Transverse colon (tissue), 4 donors: ENCODE measurements around the gene FAF2. TPM values are rescaled to one million over a fixed set of nuclear protein-coding genes. Genes with fewer than 3 reads are reported as not detected.

Experiments used
- DNase-seq: peaks from one replicate; pipeline ENCODE4 v3.0.0-alpha.2; 2019
- H3K27ac ChIP-seq, 4 donors: fragments of 200-600 bp; sonication (generic); 2 replicates each; pipeline ENCODE4 v1.5.1; 2016 to 2018; ENCODE audit warnings: inconsistent platforms in 4 of 4
- H3K27me3 ChIP-seq: fragments of 200-600 bp; sonication (generic); 2 replicates; pipeline ENCODE4 v1.5.1; 2017; ENCODE audit warnings: inconsistent platforms
- H3K36me3 ChIP-seq, 4 donors: fragments of 200-600 bp; sonication (generic); 2 replicates each; pipeline ENCODE4 v1.5.1; 2017 to 2019; ENCODE audit warnings: inconsistent platforms in 4 of 4
- H3K4me1 ChIP-seq, 4 donors: fragments of 200-600 bp; sonication (generic); 2 replicates each; pipeline ENCODE4 v1.5.1; 2017 to 2020; ENCODE audit warnings: inconsistent platforms in 4 of 4
- H3K4me3 ChIP-seq, 4 donors: fragments of 200-600 bp; sonication (generic); 1 replicate in 1 of 4; 2 replicates in 3 of 4; pipeline versions ENCODE4 v1.5.1 to v1.6.1; 2017 to 2019; ENCODE audit warnings: inconsistent platforms in 4 of 4
- H3K9me3 ChIP-seq, 2 donors: fragments of 200-600 bp; sonication (generic); 2 replicates each; pipeline ENCODE4 v1.5.1; 2017 to 2019; ENCODE audit warnings: inconsistent platforms in 2 of 2
- EP300 ChIP-seq: sonication (generic); formaldehyde crosslinking; IDR thresholded peaks from one replicate; pipeline ENCODE4 v1.6.1; 2017; ENCODE audit warnings: antibody characterized with exemption, low read depth
- POLR2A ChIP-seq: fragments of 450-650 bp; IDR thresholded peaks from one replicate; pipeline ENCODE4 v1.6.1; 2016; ENCODE audit warnings: antibody characterized with exemption, mild to moderate bottlenecking, moderate library complexity
- POLR2AphosphoS5 ChIP-seq, 3 donors: sonication (generic); formaldehyde crosslinking; IDR thresholded peaks; one replicate each; pipeline ENCODE4 v1.6.1; 2016; ENCODE audit warnings: antibody characterized with exemption in 3 of 3
- WGBS, 2 donors: methylation state at CpG; one replicate each; pipeline ENCODE4 v1.1.5; 2018; ENCODE audit warnings: low coverage in 1 of 2; 5-methylcytosine and 5-hydroxymethylcytosine counted together
- in situ Hi-C, 4 donors: fragments of 200-750 bp; cut with MboI; loops; one replicate each; pipeline versions ENCODE4 v1.15.0 to v1.15.1; 2017; ENCODE audit warnings: low sequenced_read_pairs in 3 of 4, low pct_ligation_motif_present in 1 of 4, low pct_unique_long_range_greater_than_20kb in 1 of 4
- intact Hi-C: fragments of 100-400 bp; cut with DNase I; formaldehyde crosslinking; loops from one replicate; pipeline ENCODE4 v1.15.1; 2023; ENCODE audit warnings: low total_unique reads
- total RNA-seq, 4 donors: library from RNA; depleted of rRNA; stranded (reverse); fragments of >200 nt; gene quantifications; one replicate each; pipeline ENCODE4 v1.1.0, GENCODE V29; 2016
- TF ChIP-seq, protein P1 (sequence below), 5 experiments: fragments of 200-600 bp in 3 of 5; fragments of 450-650 bp in 2 of 5; sonication (generic) in 3 of 5; IDR thresholded peaks; 1 replicate in 2 of 5; 2 replicates in 3 of 5; pipeline ENCODE4 v1.5.1; 2016 to 2017; ENCODE audit warnings: antibody characterized with exemption in 5 of 5, inconsistent platforms in 3 of 5, mild to moderate bottlenecking in 2 of 5, moderate library complexity in 1 of 5

FAF2 gene
- total RNA-seq, 4 donors from 2014 or later, result 3.8 to 32.4 (median 26.5) TPM

DNA sequence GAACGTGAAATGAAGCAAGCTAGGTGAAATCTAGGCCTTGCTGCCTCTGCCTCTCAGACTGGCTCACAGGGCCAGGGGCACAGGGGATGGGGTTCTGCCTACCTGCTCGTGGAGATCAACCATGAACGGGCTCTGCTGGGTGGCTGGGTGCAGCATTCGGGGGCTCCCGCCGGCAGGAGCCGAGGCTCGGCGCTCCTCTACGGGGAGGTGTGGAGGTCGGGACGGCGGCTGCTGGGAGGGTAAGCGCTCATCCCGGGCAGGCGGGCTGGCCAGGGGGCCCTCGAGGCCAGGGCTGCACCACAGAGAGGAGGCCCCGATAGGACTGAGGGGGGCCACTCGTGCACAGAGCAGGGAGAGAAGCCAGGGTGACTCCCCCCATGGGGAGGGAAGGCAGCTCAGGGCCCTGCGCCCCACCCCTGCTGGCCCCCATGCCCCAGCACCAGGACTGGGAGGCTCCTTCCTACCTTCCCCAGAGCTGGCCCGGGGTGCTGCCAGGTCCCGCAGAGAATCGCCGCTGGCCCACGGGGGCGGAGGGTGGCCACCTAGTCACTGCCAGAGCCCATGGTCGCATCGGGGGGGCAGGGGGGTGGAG is 83.8 kb downstream of the FAF2 start:
- peak overlapping the region in 2 of 4 donors; percentile 40 to 53 for H3K27ac ChIP-seq
- no peaks in the 10 kb centered on the region for H3K27me3 ChIP-seq
- no peak overlapping the region for H3K4me3 ChIP-seq
- in situ Hi-C loops, result no loop called here
- no peak for DNase-seq
- no peak for TF ChIP-seq POLR2A
- no peak for TF ChIP-seq EP300
- no peak for TF ChIP-seq POLR2AphosphoS5 (IDR thresholded peaks at IDR 0.05)
- TF ChIP-seq, protein P1, sequence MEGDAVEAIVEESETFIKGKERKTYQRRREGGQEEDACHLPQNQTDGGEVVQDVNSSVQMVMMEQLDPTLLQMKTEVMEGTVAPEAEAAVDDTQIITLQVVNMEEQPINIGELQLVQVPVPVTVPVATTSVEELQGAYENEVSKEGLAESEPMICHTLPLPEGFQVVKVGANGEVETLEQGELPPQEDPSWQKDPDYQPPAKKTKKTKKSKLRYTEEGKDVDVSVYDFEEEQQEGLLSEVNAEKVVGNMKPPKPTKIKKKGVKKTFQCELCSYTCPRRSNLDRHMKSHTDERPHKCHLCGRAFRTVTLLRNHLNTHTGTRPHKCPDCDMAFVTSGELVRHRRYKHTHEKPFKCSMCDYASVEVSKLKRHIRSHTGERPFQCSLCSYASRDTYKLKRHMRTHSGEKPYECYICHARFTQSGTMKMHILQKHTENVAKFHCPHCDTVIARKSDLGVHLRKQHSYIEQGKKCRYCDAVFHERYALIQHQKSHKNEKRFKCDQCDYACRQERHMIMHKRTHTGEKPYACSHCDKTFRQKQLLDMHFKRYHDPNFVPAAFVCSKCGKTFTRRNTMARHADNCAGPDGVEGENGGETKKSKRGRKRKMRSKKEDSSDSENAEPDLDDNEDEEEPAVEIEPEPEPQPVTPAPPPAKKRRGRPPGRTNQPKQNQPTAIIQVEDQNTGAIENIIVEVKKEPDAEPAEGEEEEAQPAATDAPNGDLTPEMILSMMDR (IDR thresholded peaks at IDR 0.05), result no peak
- no peaks in the 10 kb centered on the region for H3K9me3 ChIP-seq
- 87% methylated on average over 22 of the region's 28 CpGs; no CpG with 5 or more reads in 1 of the 2 donors for WGBS, 2 donors
- intact Hi-C loops, result no loop called here
- H3K4me1 ChIP-seq, result peaks cover 29 to 50% (median 37%) of the 10 kb centered on the region in 4 donors
- H3K36me3 ChIP-seq, result peaks cover 0 to 24% (median 7%) of the 10 kb centered on the region in 4 donors

DNA sequence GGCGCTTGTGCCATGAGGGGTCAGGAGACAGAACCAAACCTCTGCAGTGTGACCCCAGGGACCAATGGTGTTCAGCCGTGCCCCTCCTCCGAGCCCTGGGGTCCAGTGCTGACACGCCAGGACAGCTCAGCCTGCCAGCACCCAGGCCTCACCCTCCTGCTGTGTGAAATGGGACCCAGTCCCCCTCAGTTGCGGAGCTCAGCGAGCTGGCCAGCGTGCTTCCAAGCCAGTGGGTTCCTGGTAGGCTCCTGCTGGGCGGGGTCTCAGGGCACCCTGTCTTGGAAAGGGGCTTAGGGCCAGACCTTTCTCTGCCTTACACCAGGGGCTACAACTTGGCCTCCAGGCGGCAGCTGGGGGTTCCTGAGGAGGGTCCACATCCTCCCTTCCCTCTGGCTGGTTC is 84.6 kb downstream of the FAF2 start:
- WGBS, 2 donors, result 87 to 93% methylated on average over 3 to 9 of the region's 9 CpGs
- DNase-seq, result no peak
- Histone ChIP-seq H3K36me3 (peaks cover 0 to 24% (median 7%) of the 10 kb centered on the region in 4 donors), H3K4me1 (peaks cover 29 to 50% (median 37%) of the 10 kb centered on the region in 4 donors), H3K4me3 (no peak overlapping the region), H3K27me3 (no peaks in the 10 kb centered on the region), H3K9me3 (no peaks in the 10 kb centered on the region), H3K27ac (peak overlapping the region; percentile 89 to 99 (median 98))
- in situ Hi-C loops (no loop called here), intact Hi-C loops (no loop called here)
- TF ChIP-seq POLR2A, result peak; percentile 6
- TF ChIP-seq, protein P1 (IDR thresholded peaks at IDR 0.05), result no peak

DNA sequence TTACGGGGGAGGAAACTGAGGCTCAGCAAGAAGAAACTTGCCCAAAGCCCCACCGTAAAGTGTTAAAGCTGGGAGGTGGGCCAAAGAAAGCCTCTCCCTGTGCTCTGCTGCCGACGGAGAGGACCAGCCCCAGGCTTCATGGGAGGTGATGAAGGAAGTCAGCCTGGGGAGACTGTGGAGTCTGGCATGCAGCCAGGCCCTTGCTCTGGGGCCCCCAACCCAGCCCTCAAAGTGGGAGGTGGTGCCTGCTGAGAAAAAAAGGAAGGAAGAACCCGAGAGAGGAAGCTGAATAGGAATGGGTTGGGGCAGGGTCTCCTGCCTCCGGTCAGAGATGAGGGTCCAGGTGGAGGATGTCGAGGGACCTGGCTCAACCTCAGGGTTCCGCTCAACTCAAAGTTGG is 85.2 kb downstream of the FAF2 start:
- no peak for DNase-seq

DNA sequence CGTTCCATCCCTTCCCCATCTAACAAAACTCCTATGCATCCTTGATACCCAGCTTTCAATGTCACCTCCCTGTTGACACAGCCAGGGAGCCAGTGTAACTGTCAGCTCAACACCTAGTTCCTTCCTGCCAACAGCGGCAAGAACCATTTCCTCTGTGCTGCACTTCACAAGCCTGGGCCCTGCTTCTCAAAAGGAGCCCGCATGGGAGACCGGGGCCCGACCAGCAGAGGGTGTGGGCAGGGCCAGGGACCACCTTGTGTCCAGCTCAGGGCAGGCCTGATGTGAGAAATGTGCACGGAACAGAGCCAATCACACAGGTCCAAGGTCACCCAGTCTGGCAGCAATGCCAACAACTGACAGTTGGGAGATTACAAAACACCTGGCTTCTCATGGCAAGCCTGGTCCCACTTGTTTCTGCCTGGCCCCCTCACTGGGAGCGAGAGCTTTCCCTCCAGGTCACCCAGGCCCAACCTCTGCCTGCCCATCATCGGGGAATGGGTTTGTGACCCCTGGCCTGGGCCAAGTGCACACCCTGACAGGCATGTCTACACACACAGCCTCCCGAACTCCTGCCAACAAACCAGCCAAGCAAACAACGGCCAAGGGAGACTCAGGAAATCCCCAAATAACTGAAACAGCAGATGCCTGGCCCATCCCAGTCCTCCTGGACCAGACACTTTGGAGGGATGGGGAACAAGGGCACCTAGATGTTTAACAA is 85.9 kb downstream of the FAF2 start:
- WGBS, 2 donors, result 4 to 15% methylated on average over 4 to 10 of the region's 10 CpGs

More for the DNA sequence above, 85.2 kb downstream of the FAF2 start:
- Histone ChIP-seq H3K36me3 (peaks cover 0 to 20% (median 7%) of the 10 kb centered on the region in 4 donors), H3K4me3 (peak overlapping the region in 1 of 4 donors; percentile 21), H3K27ac (peak overlapping the region; percentile 89 to 99 (median 98)), H3K9me3 (no peaks in the 10 kb centered on the region), H3K27me3 (no peaks in the 10 kb centered on the region), H3K4me1 (peaks cover 33 to 54% (median 41%) of the 10 kb centered on the region in 4 donors)
- in situ Hi-C loops (no loop called here), intact Hi-C loops (no loop called here)
- TF ChIP-seq POLR2AphosphoS5 (IDR thresholded peaks at IDR 0.05) (no peak), EP300 (no peak), POLR2A (no peak)
- TF ChIP-seq, protein P1 (IDR thresholded peaks at IDR 0.05), result no peak
- 35 to 42% methylated on average over 3 to 8 of the region's 8 CpGs for WGBS, 2 donors

More for the DNA sequence above, 85.9 kb downstream of the FAF2 start:
- Histone ChIP-seq H3K4me1 (peaks cover 34 to 60% (median 42%) of the 10 kb centered on the region in 4 donors), H3K9me3 (no peaks in the 10 kb centered on the region), H3K27ac (peak overlapping the region; percentile 89 to 99 (median 98)), H3K36me3 (peaks cover 0 to 14% (median 4%) of the 10 kb centered on the region in 4 donors), H3K4me3 (peak overlapping the region in 2 of 4 donors; percentile 91 to 93), H3K27me3 (no peaks in the 10 kb centered on the region)
- DNase-seq, result peak; percentile 47
- no peak for TF ChIP-seq EP300
- TF ChIP-seq, protein P1 (IDR thresholded peaks at IDR 0.05), result peak in 1 of 5 experiments; percentile 19
- peak; percentile 10 for TF ChIP-seq POLR2A
- no peak for TF ChIP-seq POLR2AphosphoS5 (IDR thresholded peaks at IDR 0.05)
- in situ Hi-C loops, result no loop called here
- intact Hi-C loops, result no loop called here
